Bronchial epithelial cell (primary cell): ENCODE data around the gene TTC9B. TPM values are rescaled to one million over a fixed set of nuclear protein-coding genes. Genes with fewer than 3 reads are reported as not detected.

ENCODE experiments used
- DNase-seq: peaks from one replicate; pipeline ENCODE4 v3.0.0-alpha.2; 2010; ENCODE audit warnings: low read depth
- FAIRE-seq: peaks from 2 replicates; lab custom pipeline; 2011; peaks lifted over from hg19 to GRCh38; lab: Jason Lieb, UNC
- H3K27me3 ChIP-seq: 2 replicates; pipeline ENCODE4 v1.5.1; 2011; ENCODE audit warnings: low read length; ENCODE audit not compliant: control insufficient read depth, insufficient read depth
- H3K36me3 ChIP-seq: 2 replicates; pipeline ENCODE4 v1.5.1; 2011; ENCODE audit warnings: low read length; ENCODE audit not compliant: control insufficient read depth, insufficient read depth
- H3K4me3 ChIP-seq: 2 replicates; pipeline ENCODE4 v1.5.1; 2011; ENCODE audit warnings: mild to moderate bottlenecking, low read depth, low read length, control low read depth
- CTCF ChIP-seq: IDR thresholded peaks from 2 replicates; pipeline ENCODE4 v1.5.1; 2011; ENCODE audit warnings: mild to moderate bottlenecking, moderate library complexity, low read length, control low read depth, inconsistent platforms; ENCODE audit not compliant: insufficient read depth, severe bottlenecking
- total RNA-seq: library from RNA; depleted of rRNA; stranded (reverse); fragments of >200 nt; gene quantifications from 2 replicates; pipeline ENCODE4 v1.2.1, GENCODE V29; 2014

The TTC9B gene
- total RNA-seq, 1 donor from 2014 or later, result not detected

DNA sequence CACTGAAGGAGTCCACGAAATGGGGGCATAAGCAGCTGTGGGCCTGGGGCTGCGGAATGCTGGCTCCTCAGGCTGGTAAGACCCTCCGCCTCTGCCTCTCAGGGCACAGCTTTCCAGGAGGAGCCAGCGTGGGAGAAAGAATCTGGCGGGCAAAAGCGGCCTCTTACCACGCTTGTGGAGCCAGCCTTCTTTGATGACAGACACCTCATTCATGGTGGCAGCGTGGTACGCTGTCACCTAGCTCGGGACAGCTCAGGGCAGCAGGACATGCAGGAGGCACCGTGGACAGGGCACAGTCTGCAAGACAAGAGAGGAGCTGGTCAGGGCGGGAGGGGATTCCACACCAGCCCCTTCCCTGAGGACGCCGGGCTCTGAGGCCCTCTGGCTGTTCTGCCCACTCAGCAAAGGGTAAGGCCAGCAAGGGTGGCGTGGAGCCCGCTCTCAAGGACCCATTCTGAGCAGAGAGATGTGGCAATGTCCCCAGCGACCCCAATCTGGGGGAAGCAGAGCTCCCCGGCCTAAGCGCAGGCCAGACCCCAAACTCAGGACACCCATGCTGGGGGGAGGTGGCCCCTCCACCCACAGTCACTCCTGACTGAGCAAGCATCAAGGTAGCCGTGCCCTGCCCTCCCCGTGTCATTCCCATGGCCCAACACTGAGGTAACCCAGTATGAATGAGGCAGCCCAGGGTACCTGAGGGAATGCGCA lies 47.0 kb upstream of the TTC9B start:
- FAIRE-seq (no peak), DNase-seq (no peak)
- H3K36me3 ChIP-seq, result peaks cover 17% of the 10 kb centered on the region

DNA sequence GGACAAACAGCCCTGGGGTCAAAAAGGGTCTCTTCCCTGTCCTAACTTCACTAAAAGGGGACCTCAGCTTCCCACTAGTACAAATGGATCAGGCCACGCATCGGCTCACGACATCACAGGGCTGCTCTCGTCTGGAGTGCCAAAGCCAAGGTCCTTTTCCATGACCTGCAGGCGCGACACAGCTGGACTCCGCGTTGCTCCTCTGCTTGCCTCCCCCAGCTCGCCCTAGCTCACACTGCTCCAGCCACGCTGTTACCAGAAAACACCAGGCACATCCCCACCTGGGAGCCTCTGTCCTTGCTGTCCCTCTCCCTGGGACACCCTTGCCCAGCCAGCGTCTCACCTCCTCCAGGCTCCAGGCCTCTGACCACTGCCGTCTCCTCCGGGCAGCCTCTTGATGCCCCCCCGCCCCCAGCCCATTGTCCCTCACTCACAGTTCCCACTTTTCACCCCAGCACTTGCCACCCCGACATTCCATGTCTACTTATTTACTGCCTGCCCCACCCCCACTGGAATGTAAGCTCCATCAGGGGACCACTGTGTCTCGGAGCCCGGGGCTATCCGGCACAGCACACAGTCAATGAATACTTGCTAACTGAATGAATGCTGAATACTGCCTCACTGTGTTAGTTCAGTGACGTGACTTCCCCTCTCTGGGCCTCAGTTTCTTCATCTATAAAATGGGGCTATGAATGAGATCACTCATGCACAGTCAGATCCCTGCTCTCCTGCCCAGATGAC lies 46.3 kb upstream of the TTC9B start:
- no peak overlapping the region for H3K4me3 ChIP-seq
- DNase-seq, result no peak
- H3K36me3 ChIP-seq, result peaks cover 17% of the 10 kb centered on the region
- no peak for TF ChIP-seq CTCF
- no peak for FAIRE-seq
- no peaks in the 10 kb centered on the region for H3K27me3 ChIP-seq

More for the DNA sequence above, 47.0 kb upstream of the TTC9B start:
- Histone ChIP-seq H3K4me3 (no peak overlapping the region), H3K27me3 (no peaks in the 10 kb centered on the region)
- TF ChIP-seq CTCF, result no peak

GRCh38 chr19:40263440-40264313 lies 45.5 kb upstream of the TTC9B start:
- no peak for TF ChIP-seq CTCF
- peaks cover 17% of the 10 kb centered on the region for H3K36me3 ChIP-seq
- no peak for DNase-seq
- no peaks in the 10 kb centered on the region for H3K27me3 ChIP-seq
- H3K4me3 ChIP-seq, result no peak overlapping the region
- no peak for FAIRE-seq

GRCh38 chr19:40262422-40262821 lies 44.2 kb upstream of the TTC9B start:
- H3K36me3 ChIP-seq, result peaks cover 14% of the 10 kb centered on the region
- no peaks in the 10 kb centered on the region for H3K27me3 ChIP-seq
- DNase-seq (no peak), FAIRE-seq (no peak)
- no peak overlapping the region for H3K4me3 ChIP-seq
- TF ChIP-seq CTCF, result no peak

- FAIRE-seq, result no peak
- H3K27me3 ChIP-seq, result no peaks in the 10 kb centered on the region
- H3K36me3 ChIP-seq, result peaks cover 19% of the 10 kb centered on the region
- DNase-seq, result no peak
- TF ChIP-seq CTCF, result no peak
- H3K4me3 ChIP-seq, result no peak overlapping the region
Measured at GRCh38 chr19:40261631-40262030, 43.4 kb upstream of the TTC9B start.
